Measurements from ENCODE around the gene PRKD2.

GRCh38 chr19:46678110-46678732 lies 38.7 kb downstream of the PRKD2 start:
- TF ChIP-seq EP300 (IDR thresholded peaks at IDR 0.05; ENCODE audit: borderline replicate concordance in 1 of 2, control insufficient read depth in 1 of 2, low read depth in 2 of 2, low read length in 2 of 2), result no peak
- no peak for TF ChIP-seq CTCF (IDR thresholded peaks at IDR 0.05 in 2 of 3, conservative IDR thresholded peaks at IDR 0.05 in 1 of 3; ENCODE audit: control insufficient read depth in 2 of 3, extremely low read depth in 1 of 3, insufficient read depth in 1 of 3, low read depth in 3 of 3, low read length in 3 of 3)
- no peak for TF ChIP-seq STAT3 (IDR thresholded peaks at IDR 0.05; ENCODE audit: low read depth, low read length)
- no peak for TF ChIP-seq MAX (IDR thresholded peaks at IDR 0.05; ENCODE audit: low read depth, low read length)
- no peak for TF ChIP-seq BRCA1 (IDR thresholded peaks at IDR 0.05; ENCODE audit: low read depth, low read length)
- no peak for TF ChIP-seq SMC3 (IDR thresholded peaks at IDR 0.05; ENCODE audit: borderline replicate concordance, low read length)
- no peak for TF ChIP-seq POLR2A (IDR thresholded peaks at IDR 0.05; ENCODE audit: low read depth, low read length)
- no peak for TF ChIP-seq ESRRA (IDR thresholded peaks at IDR 0.05; ENCODE audit: low read length)

All from GM12878 (cell line).